Body of pancreas (tissue), 4 donors: ENCODE data around the gene CLEC18B. TPM values are rescaled to one million over a fixed set of nuclear protein-coding genes. Genes with fewer than 3 reads are reported as not detected.
"Not testable (repeated sequence)": the region's sequence is repeated elsewhere in the genome, so short reads cannot be mapped to it uniquely, and the experiment has no call there.

ENCODE experiments used
- ATAC-seq: fragments of 150-250 bp; one replicate; pipeline ENCODE4 v1.9.1; 2016
- DNase-seq, 4 donors: peaks; one replicate each; pipeline ENCODE4 v3.0.0-alpha.2; 2019
- H3K27ac ChIP-seq, 4 donors: fragments of 200-600 bp; sonication (generic); 1 replicate in 3 of 4; 2 replicates in 1 of 4; pipeline versions ENCODE4 v1.5.1 to v1.6.1; 2016 to 2019; ENCODE audit warnings: mild to moderate bottlenecking in 1 of 4, mixed read lengths in 1 of 4, moderate library complexity in 1 of 4
- H3K27me3 ChIP-seq, 2 donors: fragments of 200-600 bp; sonication (generic); one replicate each; pipeline ENCODE4 v1.6.0; 2016; ENCODE audit warnings: mild to moderate bottlenecking in 1 of 2
- H3K36me3 ChIP-seq, 2 donors: fragments of 200-600 bp; sonication (generic); replicated peaks in 1 of 2; 2 replicates each; pipeline ENCODE4 v1.5.1; 2016; ENCODE audit warnings: low read depth in 2 of 2; ENCODE audit not compliant: insufficient read depth in 1 of 2
- H3K4me1 ChIP-seq: fragments of 200-600 bp; sonication (generic); one replicate; pipeline ENCODE4 v1.6.0; 2016
- H3K4me3 ChIP-seq, 2 donors: fragments of 200-600 bp; sonication (generic); 1 replicate in 1 of 2; 2 replicates in 1 of 2; pipeline ENCODE4 v1.5.1; 2016 to 2019
- H3K9me3 ChIP-seq, 3 donors: fragments of 200-600 bp; sonication (generic); 1 replicate in 2 of 3; 2 replicates in 1 of 3; pipeline ENCODE4 v1.5.1; 2016
- POLR2A ChIP-seq, 3 donors: fragments of 450-650 bp; IDR thresholded peaks; one replicate each; pipeline ENCODE4 v1.6.1; 2016; ENCODE audit warnings: antibody characterized with exemption in 3 of 3, mild to moderate bottlenecking in 2 of 3
- whole genome bisulfite sequencing, 2 donors: methylation state at CpG; one replicate each; pipeline ENCODE4 v1.1.5; 2017; 5-methylcytosine and 5-hydroxymethylcytosine counted together
- intact Hi-C: fragments of 100-400 bp; cut with DNase I; formaldehyde crosslinking; loops from one replicate; pipeline ENCODE4 v1.15.1; 2023
- total RNA-seq, 2 donors: library from RNA; depleted of rRNA; stranded (reverse); fragments of >200 nt; gene quantifications; one replicate each; pipeline ENCODE4 v1.1.0, GENCODE V29; 2016

CLEC18B gene
- total RNA-seq, 2 donors from 2014 or later, result 0.26 TPM; not detected in 1

- TF ChIP-seq POLR2A (IDR thresholded peaks at IDR 0.05), result peak in 1 of 3 donors; percentile 33
- H3K27ac ChIP-seq, result peak overlapping the region in 3 of 4 donors; percentile 48 to 77 (median 50)
- intact Hi-C loops, H3K4me3 ChIP-seq, H3K9me3 ChIP-seq, H3K4me1 ChIP-seq, H3K36me3 ChIP-seq, H3K27me3 ChIP-seq: not testable (repeated sequence)
- WGBS, 2 donors, result 12% methylated on average over 16 of the region's 23 CpGs; no CpG with 5 or more reads in 1 of the 2 donors
- peak; percentile 41 for ATAC-seq
- DNase-seq, result peak in 3 of 4 donors; percentile 27 to 32 (median 32)
These were observed 13.9 kb downstream of the CLEC18B start for GRCh38 chr16:74407362-74407705.

GRCh38 chr16:74406600-74407361 is 14.5 kb downstream of the CLEC18B start:
- peak; percentile 84 for ATAC-seq
- intact Hi-C loops, H3K4me3 ChIP-seq, H3K36me3 ChIP-seq, H3K27me3 ChIP-seq, H3K9me3 ChIP-seq, H3K4me1 ChIP-seq: not testable (repeated sequence)
- 0% methylated on average over 4 of the region's 71 CpGs; no CpG with 5 or more reads in 1 of the 2 donors for WGBS, 2 donors
- peak in 1 of 4 donors; percentile 27 for DNase-seq
- H3K27ac ChIP-seq, result peak overlapping the region in 3 of 4 donors; percentile 48 to 77 (median 50)
- TF ChIP-seq POLR2A (IDR thresholded peaks at IDR 0.05), result peak in 1 of 3 donors; percentile 50

DNA sequence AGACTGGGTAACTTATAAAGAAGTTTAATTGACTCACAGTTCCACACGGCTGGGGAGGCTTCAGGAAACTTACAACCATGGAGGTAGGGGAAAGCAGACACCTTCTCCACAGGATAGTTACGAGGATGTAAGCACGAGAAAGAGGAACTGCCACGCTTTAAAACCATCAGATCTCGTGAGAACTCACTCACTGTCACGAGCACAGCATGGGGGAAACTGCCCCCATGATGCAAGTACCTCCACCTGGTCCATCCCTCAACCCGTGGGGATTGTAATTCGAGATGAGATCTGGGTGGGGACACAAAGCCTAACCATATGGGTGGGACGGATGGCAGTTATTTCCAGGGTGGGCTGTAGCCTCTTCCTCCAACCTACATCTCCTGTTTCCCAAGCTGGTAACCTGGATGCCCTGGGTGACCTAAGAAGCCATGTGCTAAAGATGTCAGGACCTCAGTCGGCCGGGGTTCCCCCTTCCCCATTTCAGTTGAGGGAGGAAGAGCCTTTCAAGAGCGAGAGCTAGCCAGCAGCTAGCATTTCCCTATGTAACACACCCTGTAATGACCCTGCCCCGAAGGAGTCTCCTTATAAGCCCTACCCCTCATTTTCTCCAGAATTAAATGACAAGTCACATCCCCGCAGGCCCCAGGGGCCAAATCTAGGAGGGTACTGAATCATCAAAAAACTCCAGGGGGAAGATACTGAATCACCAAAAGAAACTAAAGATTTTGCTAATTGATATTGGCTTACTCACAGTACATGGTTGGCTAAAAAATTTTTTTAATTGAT is 16.9 kb downstream of the CLEC18B start:
- H3K27ac ChIP-seq, H3K4me3 ChIP-seq, intact Hi-C loops, ATAC-seq, DNase-seq, H3K4me1 ChIP-seq, H3K27me3 ChIP-seq, H3K9me3 ChIP-seq, H3K36me3 ChIP-seq: not testable (repeated sequence)
- 52 to 55% methylated on average over 5 to 9 of the region's 14 CpGs for WGBS, 2 donors

GRCh38 chr16:74400238-74400637 is 21.0 kb downstream of the CLEC18B start:
- intact Hi-C loops, H3K27me3 ChIP-seq, H3K27ac ChIP-seq, H3K9me3 ChIP-seq, DNase-seq, H3K4me1 ChIP-seq, H3K36me3 ChIP-seq, ATAC-seq, H3K4me3 ChIP-seq: not testable (repeated sequence)
- WGBS, 2 donors, result 76 to 79% methylated on average over 3 of the region's 4 CpGs

- ATAC-seq, result peak; percentile 16
- 37 to 55% methylated on average over 2 to 9 of the region's 15 CpGs for WGBS, 2 donors
- H3K36me3 ChIP-seq, H3K27ac ChIP-seq, DNase-seq, H3K27me3 ChIP-seq, H3K4me3 ChIP-seq, H3K4me1 ChIP-seq, H3K9me3 ChIP-seq, intact Hi-C loops: not testable (repeated sequence)
These were observed 22.9 kb downstream of the CLEC18B start for GRCh38 chr16:74398212-74398895.

DNA sequence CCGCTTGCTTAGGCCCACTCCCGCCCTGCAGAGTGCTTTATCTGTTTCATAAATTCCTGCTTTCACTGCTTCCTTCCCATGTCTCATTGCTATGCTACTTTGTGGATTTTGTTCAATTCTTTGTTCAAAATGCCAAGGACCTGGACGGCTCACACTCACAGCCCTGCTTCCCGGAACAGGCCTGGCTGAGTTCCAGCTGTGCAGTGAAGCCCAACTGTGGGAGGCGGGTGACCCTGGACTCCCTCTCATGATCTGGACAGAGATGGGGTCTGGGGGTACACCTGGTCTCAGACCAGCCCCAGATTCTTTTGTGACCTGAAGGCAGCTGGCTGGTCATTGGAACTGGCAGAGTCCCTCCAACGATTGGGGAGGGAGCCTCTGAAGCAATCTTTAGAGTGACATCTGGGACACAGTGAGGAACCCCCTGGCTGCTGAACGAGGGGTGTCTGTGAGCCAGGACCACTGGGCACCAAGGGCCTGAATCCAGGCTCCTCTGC is 24.7 kb downstream of the CLEC18B start:
- DNase-seq, result peak in 3 of 4 donors; percentile 22 to 38 (median 37)
- H3K4me1 ChIP-seq, H3K27me3 ChIP-seq, intact Hi-C loops, H3K9me3 ChIP-seq, H3K4me3 ChIP-seq, H3K36me3 ChIP-seq: not testable (repeated sequence)
- 20 to 24% methylated on average over 6 to 7 of the region's 7 CpGs for WGBS, 2 donors
- peak; percentile 70 for ATAC-seq
- peak overlapping the region in 1 of 4 donors; percentile 24 for H3K27ac ChIP-seq

GRCh38 chr16:74394604-74395003 is 26.7 kb downstream of the CLEC18B start:
- DNase-seq, H3K9me3 ChIP-seq, H3K27me3 ChIP-seq, intact Hi-C loops, H3K27ac ChIP-seq, H3K4me1 ChIP-seq, H3K4me3 ChIP-seq, H3K36me3 ChIP-seq, ATAC-seq: not testable (repeated sequence)
- WGBS, 2 donors, result 74% methylated on average over 4 of the region's 5 CpGs; no CpG with 5 or more reads in 1 of the 2 donors

DNA sequence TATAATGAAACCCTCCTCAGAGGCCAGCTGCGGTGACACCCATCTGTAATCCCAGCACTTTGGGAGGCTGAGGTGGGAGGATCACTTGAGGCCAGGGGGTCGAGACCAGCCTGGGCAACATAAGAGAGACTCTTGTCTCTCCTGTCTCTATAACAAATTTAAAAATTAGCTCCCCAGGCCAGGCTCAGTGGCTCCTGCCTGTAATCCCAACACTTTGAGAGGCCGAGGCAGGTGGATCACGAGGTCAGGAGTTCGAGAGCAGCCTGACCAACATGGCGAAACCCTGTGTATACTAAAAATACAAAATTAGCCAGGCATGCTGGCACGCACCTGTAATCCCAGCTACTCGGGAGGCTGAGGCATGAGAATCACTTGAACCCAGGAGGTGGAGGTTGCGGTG is 27.1 kb downstream of the CLEC18B start:
- H3K36me3 ChIP-seq, H3K4me1 ChIP-seq, ATAC-seq, H3K27ac ChIP-seq, H3K4me3 ChIP-seq, DNase-seq, H3K9me3 ChIP-seq, H3K27me3 ChIP-seq, intact Hi-C loops: not testable (repeated sequence)
- 81 to 84% methylated on average over 7 to 9 of the region's 9 CpGs for WGBS, 2 donors

- H3K4me1 ChIP-seq, intact Hi-C loops, ATAC-seq, H3K27ac ChIP-seq, H3K4me3 ChIP-seq, H3K27me3 ChIP-seq, DNase-seq, H3K9me3 ChIP-seq, H3K36me3 ChIP-seq: not testable (repeated sequence)
- 74 to 84% methylated on average over 4 to 11 of the region's 13 CpGs for WGBS, 2 donors
These were observed 29.7 kb downstream of the CLEC18B start for GRCh38 chr16:74391454-74392050.

DNA sequence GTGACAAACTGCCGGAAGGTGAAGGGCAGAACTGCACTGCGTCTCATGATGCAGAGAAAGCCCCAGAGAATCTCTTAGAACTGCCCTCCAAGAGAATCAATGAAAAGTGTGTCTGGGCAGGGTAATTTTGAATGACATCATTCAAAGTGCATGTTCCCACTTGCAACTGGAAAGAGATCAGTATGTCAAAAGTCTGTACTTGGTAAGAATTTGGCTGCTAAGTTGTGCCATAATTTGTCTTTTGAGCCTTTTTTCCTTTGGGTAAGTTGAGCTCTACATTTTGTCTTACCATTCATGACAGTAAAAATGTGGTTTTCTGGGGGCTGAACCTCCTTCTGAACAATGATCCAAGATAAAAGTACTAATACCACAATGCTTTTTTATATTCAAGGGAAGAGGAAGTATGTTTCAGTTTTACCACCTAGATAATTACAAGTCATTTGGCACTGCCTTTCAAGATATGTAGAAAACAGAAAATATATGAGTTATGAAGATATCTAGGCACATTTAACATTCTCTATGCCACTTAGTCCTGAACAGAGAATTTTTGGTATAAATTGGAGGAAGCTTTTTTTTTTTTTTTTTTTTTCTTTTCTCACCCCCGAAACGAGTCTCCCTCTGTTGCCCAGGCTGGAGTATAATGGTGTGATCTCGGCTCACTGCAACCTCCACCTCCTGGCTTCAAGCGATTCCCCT is 38.8 kb downstream of the CLEC18B start:
- DNase-seq, ATAC-seq, H3K36me3 ChIP-seq, intact Hi-C loops, H3K27me3 ChIP-seq, H3K4me3 ChIP-seq, H3K9me3 ChIP-seq, H3K27ac ChIP-seq, H3K4me1 ChIP-seq: not testable (repeated sequence)
- WGBS, 2 donors, result 57% methylated on average over 2 of the region's 6 CpGs; no CpG with 5 or more reads in 1 of the 2 donors
